Measurements from ENCODE around the gene FOXF1. TPM values are rescaled to one million over a fixed set of nuclear protein-coding genes. Genes with fewer than 3 reads are reported as not detected.
A peak's percentile ranks its signal among the peaks of the same experiment; 100 is the strongest.

The FOXF1 gene
- total and polyA plus RNA-seq, 5 donors: 0.14 to 0.84 (median 0.35) TPM

DNA sequence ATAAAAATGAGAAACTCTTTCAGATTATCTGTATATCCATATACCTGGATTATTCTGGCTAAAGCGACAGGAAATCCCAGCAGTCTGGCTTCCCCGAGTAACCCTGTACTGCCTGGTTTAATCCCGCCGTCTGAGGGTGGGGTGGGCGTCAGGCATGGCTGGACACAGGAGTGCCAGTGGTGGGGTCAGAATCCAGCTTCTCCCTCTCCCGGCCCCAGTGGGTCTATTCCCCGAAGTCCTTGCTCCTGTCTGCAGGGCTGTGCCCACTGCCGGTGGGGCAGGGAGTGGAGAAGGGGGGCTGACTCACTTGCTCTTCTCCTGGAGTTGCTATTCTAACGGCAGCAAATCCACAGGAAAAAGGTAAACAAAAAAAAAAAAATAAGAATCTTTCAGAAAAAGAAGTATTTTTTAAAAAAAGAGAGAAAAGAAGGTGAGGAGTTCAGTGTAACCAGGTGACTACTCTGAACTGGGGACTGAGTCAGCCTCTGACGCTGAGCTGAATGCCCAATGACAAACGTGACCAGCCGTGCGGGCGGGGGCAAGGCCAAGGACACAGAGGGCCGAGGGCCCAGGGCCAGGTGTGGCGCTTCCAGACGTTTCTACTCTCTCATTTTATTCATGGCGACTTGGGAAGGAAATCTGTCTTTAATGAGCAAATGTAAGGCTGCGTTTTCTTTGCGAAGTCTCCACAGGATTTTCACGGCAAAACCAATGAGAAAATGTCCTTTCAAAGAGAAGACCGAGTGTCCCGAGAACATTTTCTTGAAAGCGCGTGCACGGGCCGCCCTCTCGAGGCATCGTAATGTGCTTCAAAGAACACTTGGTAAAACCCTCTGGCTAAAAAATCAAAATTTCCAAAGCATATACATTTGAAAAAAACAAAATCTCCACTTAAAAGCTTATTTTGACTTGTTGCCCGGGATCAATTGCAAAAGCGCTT lies 20.2 kb downstream of the FOXF1 start:
- WGBS: 77% methylated on average over 31 of the region's 31 CpGs
- Histone ChIP-seq H3K4me1 (ENCODE audit: control insufficient read depth, insufficient read depth, low read length) (no peaks in the 10 kb centered on the region), H3K4me3 (ENCODE audit: low read length) (no peak overlapping the region), H3K27me3 (ENCODE audit: control insufficient read depth, insufficient read depth) (no peaks in the 10 kb centered on the region), H3K9me3 (ENCODE audit: control insufficient read depth, low read length) (no peaks in the 10 kb centered on the region), H3K27ac (ENCODE audit: low read length) (no peak overlapping the region)
- intact Hi-C loops (cut with DNase I): no loop called here
- no peak for ATAC-seq
- peak in 1 of 3 donors; percentile 50 for DNase-seq

DNA sequence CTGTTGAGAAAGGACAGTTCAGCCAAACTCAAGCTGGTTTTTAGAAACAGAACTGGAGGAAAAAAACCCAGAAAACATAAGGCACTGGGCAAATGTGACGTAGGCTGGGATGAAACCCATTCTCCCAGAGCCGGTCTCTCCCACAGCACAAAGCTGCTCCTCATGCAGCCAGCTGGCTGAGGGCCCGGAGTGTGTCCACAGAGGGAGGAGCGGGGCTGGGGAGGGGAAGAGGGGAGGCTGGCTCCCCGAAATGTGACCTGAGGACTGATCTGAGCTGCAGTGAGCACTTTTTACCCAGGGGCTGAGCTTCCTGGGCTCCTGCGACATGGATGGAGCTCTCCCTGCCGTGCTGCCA lies 20.8 kb downstream of the FOXF1 start:
- Histone ChIP-seq H3K27me3 (ENCODE audit: control insufficient read depth, insufficient read depth) (no peaks in the 10 kb centered on the region), H3K4me1 (ENCODE audit: control insufficient read depth, insufficient read depth, low read length) (no peaks in the 10 kb centered on the region), H3K27ac (ENCODE audit: low read length) (no peak overlapping the region), H3K9me3 (ENCODE audit: control insufficient read depth, low read length) (no peaks in the 10 kb centered on the region), H3K4me3 (ENCODE audit: low read length) (no peak overlapping the region)
- intact Hi-C loops (cut with DNase I): no loop called here
- WGBS: 60% methylated on average over 7 of the region's 7 CpGs
- ATAC-seq (peak; percentile 81 to 88), DNase-seq (peak; percentile 83 to 92 (median 91))

DNA sequence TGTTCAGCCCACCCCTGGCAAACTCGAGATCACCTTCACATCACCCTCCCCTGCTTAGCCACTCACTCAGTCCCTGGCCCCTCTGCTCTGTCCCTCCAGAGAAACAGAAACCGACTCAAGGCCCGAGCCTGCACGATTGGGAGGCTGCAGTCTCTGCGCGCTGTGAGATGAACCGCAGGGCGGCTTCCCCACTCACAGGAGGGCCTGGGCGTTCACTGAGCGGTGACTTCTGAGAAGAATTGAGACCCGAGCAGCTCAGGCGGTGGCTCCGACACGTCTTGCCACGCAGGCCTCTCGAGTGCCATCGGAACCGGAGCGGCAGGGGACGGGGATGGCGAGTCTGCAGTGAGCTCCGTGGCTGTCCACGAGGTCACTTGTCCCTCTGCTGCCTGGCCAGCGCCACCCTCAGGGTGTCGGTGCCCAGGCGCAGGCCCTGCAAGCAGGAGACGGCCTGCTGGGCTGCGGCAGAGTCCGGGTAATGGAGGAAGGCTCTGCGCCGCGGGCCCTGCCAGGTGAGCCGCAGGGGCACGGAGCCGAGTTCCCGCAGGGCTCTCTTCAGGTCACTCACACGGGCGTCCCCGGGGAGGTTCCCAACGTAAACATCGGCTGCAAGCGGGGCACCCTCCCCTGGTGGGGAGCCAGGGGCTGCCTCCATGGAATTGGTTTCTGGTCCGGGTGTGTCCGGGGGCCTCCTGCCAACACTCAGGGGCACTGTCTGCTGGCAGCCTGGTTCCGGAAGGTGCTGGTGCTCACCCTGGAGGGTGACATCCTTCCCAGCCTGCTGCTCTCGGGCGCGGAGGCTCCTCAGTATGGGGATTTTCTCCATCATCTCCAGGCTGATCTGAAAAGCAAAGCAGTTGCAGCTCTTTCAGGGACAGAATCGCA lies 21.6 kb downstream of the FOXF1 start:
- no peaks in the 10 kb centered on the region for H3K9me3 ChIP-seq (ENCODE audit: control insufficient read depth, low read length)
- H3K27ac ChIP-seq (ENCODE audit: low read length): no peak overlapping the region
- WGBS: 93% methylated on average over 49 of the region's 49 CpGs

DNA sequence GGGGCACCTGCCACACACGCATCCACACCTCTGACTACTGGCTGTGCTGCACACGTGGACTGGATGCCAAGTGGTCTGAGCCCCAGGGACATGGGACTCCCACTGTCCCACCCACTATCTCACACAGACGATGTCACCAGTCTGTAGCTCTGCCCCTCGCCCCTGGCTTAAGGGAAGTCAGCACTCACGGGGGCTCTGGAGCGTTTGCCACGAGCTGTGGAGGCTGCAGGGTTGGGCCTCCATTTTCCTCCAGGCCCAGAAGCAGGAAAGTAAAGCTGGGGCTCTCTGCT lies 22.1 kb downstream of the FOXF1 start:
- intact Hi-C loops (cut with DNase I): no loop called here
- no peaks in the 10 kb centered on the region for H3K9me3 ChIP-seq (ENCODE audit: control insufficient read depth, low read length)
- H3K27ac ChIP-seq (ENCODE audit: low read length): no peak overlapping the region
- no peak overlapping the region for H3K4me3 ChIP-seq (ENCODE audit: low read length)
- no peaks in the 10 kb centered on the region for H3K4me1 ChIP-seq (ENCODE audit: control insufficient read depth, insufficient read depth, low read length)
- DNase-seq: peak in 1 of 3 donors; percentile 24
- no peaks in the 10 kb centered on the region for H3K27me3 ChIP-seq (ENCODE audit: control insufficient read depth, insufficient read depth)
- ATAC-seq: no peak
- WGBS: 91% methylated on average over 7 of the region's 7 CpGs

More for the DNA sequence above, 21.6 kb downstream of the FOXF1 start:
- no peaks in the 10 kb centered on the region for H3K27me3 ChIP-seq (ENCODE audit: control insufficient read depth, insufficient read depth)
- H3K4me3 ChIP-seq (ENCODE audit: low read length): no peak overlapping the region
- ATAC-seq (peak in 1 of 2 donors; percentile 15), DNase-seq (peak in 1 of 3 donors; percentile 65)
- H3K4me1 ChIP-seq (ENCODE audit: control insufficient read depth, insufficient read depth, low read length): no peaks in the 10 kb centered on the region
- intact Hi-C loops (cut with DNase I): no loop called here

DNA sequence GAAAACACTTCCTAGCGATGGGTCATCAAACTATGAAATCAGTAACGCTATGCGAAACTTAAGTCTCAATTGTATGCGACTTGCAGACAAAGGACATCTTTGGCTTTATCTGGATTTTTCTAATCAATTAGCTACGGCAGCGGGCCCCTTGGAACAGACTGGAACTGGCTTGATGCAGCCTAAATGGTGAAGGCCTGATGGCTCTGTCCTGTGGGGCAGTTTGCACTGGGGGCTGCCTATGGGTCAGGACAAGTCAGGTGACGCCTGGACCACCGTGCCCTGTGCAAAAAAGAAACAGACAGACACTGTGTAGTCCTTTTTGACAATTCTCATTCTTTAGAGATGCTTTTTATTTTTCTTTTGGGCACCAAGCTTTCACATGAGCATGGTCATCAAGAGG lies 22.7 kb downstream of the FOXF1 start:
- 94% methylated on average over 8 of the region's 8 CpGs for WGBS
- H3K4me1 ChIP-seq (ENCODE audit: control insufficient read depth, insufficient read depth, low read length): no peaks in the 10 kb centered on the region
- no peaks in the 10 kb centered on the region for H3K9me3 ChIP-seq (ENCODE audit: control insufficient read depth, low read length)
- no peak overlapping the region for H3K4me3 ChIP-seq (ENCODE audit: low read length)
- DNase-seq (no peak), ATAC-seq (no peak)
- intact Hi-C loops (cut with DNase I): no loop called here
- no peak overlapping the region for H3K27ac ChIP-seq (ENCODE audit: low read length)
- no peaks in the 10 kb centered on the region for H3K27me3 ChIP-seq (ENCODE audit: control insufficient read depth, insufficient read depth)

DNA sequence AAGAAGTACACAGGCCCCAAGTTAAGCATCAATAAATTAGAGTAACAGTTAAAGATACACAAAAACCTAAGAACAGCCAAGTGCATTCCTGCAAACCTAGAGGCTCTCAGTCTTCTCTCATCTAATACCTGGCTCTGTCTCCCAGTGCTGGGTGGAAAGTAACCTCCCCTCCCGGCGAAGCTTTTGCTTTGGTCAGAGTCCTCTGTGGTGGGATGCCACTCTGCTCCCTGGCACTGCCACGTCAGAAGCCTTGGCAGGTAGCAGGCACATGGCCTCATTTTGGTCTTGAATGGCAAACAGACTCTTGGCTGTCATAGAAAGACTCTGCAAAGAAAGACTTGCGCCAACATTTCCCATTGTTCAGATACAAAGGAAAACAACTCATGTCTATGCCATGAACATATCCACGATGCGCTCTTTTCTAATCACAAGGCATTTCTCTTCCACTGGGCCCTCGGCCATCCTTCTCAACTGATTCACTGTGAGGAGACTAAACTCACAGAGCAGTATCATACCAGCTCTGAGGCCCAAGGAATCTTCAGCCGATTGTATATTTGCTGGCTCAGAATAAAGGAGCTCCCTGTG lies 23.5 kb downstream of the FOXF1 start:
- no peaks in the 10 kb centered on the region for H3K4me1 ChIP-seq (ENCODE audit: control insufficient read depth, insufficient read depth, low read length)
- intact Hi-C loops (cut with DNase I): no loop called here
- DNase-seq: no peak
- ATAC-seq: no peak
- no peaks in the 10 kb centered on the region for H3K9me3 ChIP-seq (ENCODE audit: control insufficient read depth, low read length)
- 90% methylated on average over 8 of the region's 8 CpGs for WGBS
- no peak overlapping the region for H3K4me3 ChIP-seq (ENCODE audit: low read length)
- H3K27me3 ChIP-seq (ENCODE audit: control insufficient read depth, insufficient read depth): no peaks in the 10 kb centered on the region
- H3K27ac ChIP-seq (ENCODE audit: low read length): no peak overlapping the region

DNA sequence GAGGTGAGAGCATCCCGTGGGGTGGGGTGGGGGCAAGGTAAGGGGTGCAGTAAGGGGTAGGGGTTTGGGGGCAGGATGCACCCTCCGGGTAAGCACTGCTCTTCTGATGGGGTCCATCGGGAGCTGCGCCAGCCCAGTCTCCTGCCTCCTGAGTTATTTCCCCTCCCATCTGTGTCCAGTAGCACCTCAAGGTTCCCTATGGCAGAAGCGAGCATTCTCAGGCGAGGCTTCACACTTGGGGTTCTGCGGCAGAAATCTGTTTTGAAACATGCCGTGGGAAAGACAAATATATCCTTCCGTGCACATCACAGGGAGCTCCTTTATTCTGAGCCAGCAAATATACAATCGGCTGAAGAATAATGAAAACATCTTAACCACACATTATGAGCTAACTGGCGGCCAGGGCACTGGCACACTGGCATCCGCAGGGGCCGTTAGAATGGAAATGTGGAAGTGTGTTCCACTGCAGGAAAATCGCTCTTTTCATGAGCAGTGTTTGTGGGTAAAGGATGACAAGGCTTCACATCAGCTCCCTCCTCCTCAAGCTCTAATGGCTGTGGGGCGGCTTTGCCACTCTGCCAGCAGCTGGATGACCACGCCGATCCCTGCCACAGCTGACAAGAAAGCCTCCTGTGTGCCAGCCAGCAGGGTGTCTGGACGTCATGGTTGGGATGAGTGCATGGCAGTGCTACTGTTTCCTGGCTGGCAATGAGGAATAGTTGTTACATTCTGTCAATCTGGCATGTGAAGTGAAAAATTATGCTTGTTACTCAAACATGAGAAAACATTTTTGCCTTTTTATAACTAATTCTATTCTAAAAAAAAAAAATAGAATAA lies 24.7 kb downstream of the FOXF1 start:
- Histone ChIP-seq H3K27me3 (ENCODE audit: control insufficient read depth, insufficient read depth) (no peaks in the 10 kb centered on the region), H3K4me3 (ENCODE audit: low read length) (no peak overlapping the region), H3K27ac (ENCODE audit: low read length) (no peak overlapping the region), H3K4me1 (ENCODE audit: control insufficient read depth, insufficient read depth, low read length) (no peaks in the 10 kb centered on the region), H3K9me3 (ENCODE audit: control insufficient read depth, low read length) (no peaks in the 10 kb centered on the region)
- intact Hi-C loops (cut with DNase I): no loop called here
- 85% methylated on average over 18 of the region's 18 CpGs for WGBS
- DNase-seq (peak in 1 of 3 donors; percentile 32), ATAC-seq (no peak)

DNA sequence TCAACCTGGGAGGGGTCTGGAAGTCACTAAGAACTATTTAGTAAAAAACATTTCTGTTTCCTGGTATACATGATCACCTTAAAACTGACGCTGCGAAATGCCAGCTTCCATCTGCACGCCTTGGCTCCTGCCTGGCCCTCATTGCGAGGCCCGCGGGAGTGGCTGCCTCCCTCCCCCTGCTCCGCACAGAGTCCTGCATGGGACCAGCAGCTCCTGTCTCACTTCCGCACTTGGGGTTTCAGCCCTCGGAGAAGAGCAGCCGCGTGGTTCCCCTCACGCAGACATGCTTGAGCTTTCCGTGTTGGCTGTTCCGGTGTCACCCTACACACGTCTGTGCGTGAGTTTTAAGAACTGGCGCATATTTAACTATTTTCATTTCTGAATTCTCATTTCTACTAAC lies 26.3 kb downstream of the FOXF1 start:
- Histone ChIP-seq H3K9me3 (ENCODE audit: control insufficient read depth, low read length) (no peaks in the 10 kb centered on the region), H3K27ac (ENCODE audit: low read length) (no peak overlapping the region), H3K27me3 (ENCODE audit: control insufficient read depth, insufficient read depth) (no peaks in the 10 kb centered on the region), H3K4me3 (ENCODE audit: low read length) (no peak overlapping the region), H3K4me1 (ENCODE audit: control insufficient read depth, insufficient read depth, low read length) (no peaks in the 10 kb centered on the region)
- ATAC-seq (no peak), DNase-seq (no peak)
- 94% methylated on average over 17 of the region's 17 CpGs for WGBS
- intact Hi-C loops (cut with DNase I): no loop called here

DNA sequence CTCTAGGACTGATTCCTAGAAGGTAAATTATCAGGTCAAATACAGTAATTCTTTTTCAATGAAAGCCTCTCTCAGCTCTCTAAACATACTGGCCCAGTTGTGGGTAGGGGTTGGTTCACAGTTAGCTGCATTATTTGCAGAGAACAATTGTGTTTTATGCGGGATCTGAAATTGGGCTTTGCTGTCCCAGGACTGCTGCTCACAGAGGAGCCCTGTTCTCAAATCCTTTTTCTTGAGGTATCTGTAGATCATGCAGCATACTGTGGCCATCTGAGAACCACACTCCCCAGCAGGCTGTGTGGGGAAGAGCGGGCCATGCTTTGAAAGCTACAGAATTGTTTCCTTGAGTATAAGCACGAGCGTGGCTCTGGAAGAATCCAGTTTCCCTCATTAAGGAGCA lies 27.2 kb downstream of the FOXF1 start:
- DNase-seq (no peak), ATAC-seq (no peak)
- H3K4me1 ChIP-seq (ENCODE audit: control insufficient read depth, insufficient read depth, low read length): no peaks in the 10 kb centered on the region
- H3K27ac ChIP-seq (ENCODE audit: low read length): no peak overlapping the region
- intact Hi-C loops (cut with DNase I): no loop called here
- no peak overlapping the region for H3K4me3 ChIP-seq (ENCODE audit: low read length)
- H3K27me3 ChIP-seq (ENCODE audit: control insufficient read depth, insufficient read depth): no peaks in the 10 kb centered on the region
- no peaks in the 10 kb centered on the region for H3K9me3 ChIP-seq (ENCODE audit: control insufficient read depth, low read length)
- 95% methylated on average over 4 of the region's 4 CpGs for WGBS

DNA sequence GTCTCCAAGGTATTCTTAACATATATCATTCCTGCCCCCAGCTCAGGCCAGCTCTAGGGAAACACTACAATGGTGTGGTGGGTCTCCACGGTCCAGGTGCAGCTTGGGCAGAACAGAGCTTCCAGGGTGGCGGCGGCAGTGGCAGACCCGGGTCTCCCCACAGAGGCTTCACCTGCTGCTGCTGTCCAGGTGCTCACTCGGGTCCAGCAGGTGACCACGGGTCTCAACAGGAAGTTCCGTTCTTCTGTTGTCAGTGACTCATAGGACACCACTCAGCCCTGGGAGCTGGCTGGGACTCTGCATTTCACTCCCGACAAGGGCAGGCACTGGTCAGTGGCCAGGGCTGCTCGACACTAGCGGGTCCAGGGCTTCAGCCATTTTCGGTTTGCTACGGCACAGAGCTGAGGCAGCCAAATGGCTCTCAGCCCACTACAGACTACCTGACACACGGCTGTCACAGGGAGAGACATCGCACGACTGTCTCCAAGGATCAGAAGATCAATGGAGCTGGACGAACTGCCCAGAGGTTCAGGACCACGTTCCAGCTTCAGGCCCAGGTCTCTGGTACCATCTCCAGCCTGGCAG lies 28.0 kb downstream of the FOXF1 start:
- no peak for ATAC-seq
- no peaks in the 10 kb centered on the region for H3K27me3 ChIP-seq (ENCODE audit: control insufficient read depth, insufficient read depth)
- peak in 1 of 3 donors; percentile 40 for DNase-seq

More for the DNA sequence above, 28.0 kb downstream of the FOXF1 start:
- H3K9me3 ChIP-seq (ENCODE audit: control insufficient read depth, low read length): no peaks in the 10 kb centered on the region
- H3K27ac ChIP-seq (ENCODE audit: low read length): no peak overlapping the region
- 91% methylated on average over 17 of the region's 17 CpGs for WGBS
- intact Hi-C loops (cut with DNase I): no loop called here
- no peak overlapping the region for H3K4me3 ChIP-seq (ENCODE audit: low read length)
- no peaks in the 10 kb centered on the region for H3K4me1 ChIP-seq (ENCODE audit: control insufficient read depth, insufficient read depth, low read length)
